Muscle layer of duodenum (tissue), 2 donors: Measurements from ENCODE around the gene VPS26C.

Experiments used
- H3K27ac ChIP-seq: one replicate; pipeline ENCODE4 v1.7.0; 2013; ENCODE audit warnings: mild to moderate bottlenecking, low read length
- H3K27me3 ChIP-seq: one replicate; pipeline ENCODE4 v1.7.0; 2013; ENCODE audit warnings: low read depth, mild to moderate bottlenecking, control low read depth, low read length
- H3K36me3 ChIP-seq, 2 donors: one replicate each; pipeline ENCODE4 v1.7.0; 2013; ENCODE audit warnings: low read length in 2 of 2, control low read depth in 1 of 2, mild to moderate bottlenecking in 1 of 2; ENCODE audit not compliant: insufficient read depth in 2 of 2, control insufficient read depth in 1 of 2
- H3K4me1 ChIP-seq, 2 donors: one replicate each; pipeline ENCODE4 v1.7.0; 2013; ENCODE audit warnings: low read length in 2 of 2, mild to moderate bottlenecking in 2 of 2, control low read depth in 1 of 2, moderate library complexity in 1 of 2; ENCODE audit not compliant: insufficient read depth in 2 of 2, control insufficient read depth in 1 of 2
- H3K4me3 ChIP-seq, 2 donors: one replicate each; pipeline ENCODE4 v1.7.0; 2013; ENCODE audit warnings: low read length in 2 of 2, low read depth in 1 of 2, mild to moderate bottlenecking in 1 of 2
- H3K9me3 ChIP-seq, 2 donors: one replicate each; pipeline ENCODE4 v1.7.0; 2013; ENCODE audit warnings: low read length in 2 of 2, control low read depth in 1 of 2, mild to moderate bottlenecking in 1 of 2; ENCODE audit not compliant: control insufficient read depth in 1 of 2
- donor health status: healthy.

The VPS26C gene

GRCh38 chr21:37263827-37264600 is 3.1 kb downstream of the VPS26C start:
- Histone ChIP-seq H3K4me1 (peaks cover 2 to 15% of the 10 kb centered on the region in 2 donors), H3K27me3 (no peaks in the 10 kb centered on the region), H3K36me3 (no peaks in the 10 kb centered on the region), H3K9me3 (no peaks in the 10 kb centered on the region), H3K4me3 (no peak overlapping the region), H3K27ac (no peak overlapping the region)

GRCh38 chr21:37259426-37259825 is 7.7 kb downstream of the VPS26C start:
- H3K27ac ChIP-seq = no peak overlapping the region
- no peaks in the 10 kb centered on the region for H3K36me3 ChIP-seq
- peaks cover 7 to 17% of the 10 kb centered on the region in 2 donors for H3K4me1 ChIP-seq
- H3K9me3 ChIP-seq = no peaks in the 10 kb centered on the region
- no peak overlapping the region for H3K4me3 ChIP-seq
- H3K27me3 ChIP-seq = no peaks in the 10 kb centered on the region

- no peaks in the 10 kb centered on the region for H3K36me3 ChIP-seq
- peaks cover 7 to 17% of the 10 kb centered on the region in 2 donors for H3K4me1 ChIP-seq
- H3K27ac ChIP-seq = peak overlapping the region; percentile 82
- H3K9me3 ChIP-seq = no peaks in the 10 kb centered on the region
- peak overlapping the region; percentile 83 to 86 for H3K4me3 ChIP-seq
- H3K27me3 ChIP-seq = no peaks in the 10 kb centered on the region
Measured at GRCh38 chr21:37257967-37258877, 8.9 kb downstream of the VPS26C start.

- Histone ChIP-seq H3K27ac (peak overlapping the region; percentile 82), H3K27me3 (no peaks in the 10 kb centered on the region), H3K4me3 (peak overlapping the region; percentile 83 to 86), H3K4me1 (peaks cover 7 to 17% of the 10 kb centered on the region in 2 donors), H3K36me3 (no peaks in the 10 kb centered on the region), H3K9me3 (no peaks in the 10 kb centered on the region)
Measured at GRCh38 chr21:37257511-37257966, 9.6 kb downstream of the VPS26C start.

- peaks cover 4 to 20% of the 10 kb centered on the region in 2 donors for H3K4me1 ChIP-seq
- no peak overlapping the region for H3K27ac ChIP-seq
- H3K27me3 ChIP-seq = no peaks in the 10 kb centered on the region
- no peaks in the 10 kb centered on the region for H3K9me3 ChIP-seq
- H3K36me3 ChIP-seq = no peaks in the 10 kb centered on the region
- no peak overlapping the region for H3K4me3 ChIP-seq
Measured at GRCh38 chr21:37253991-37254390, 13.1 kb downstream of the VPS26C start.

- no peaks in the 10 kb centered on the region for H3K36me3 ChIP-seq
Measured at GRCh38 chr21:37251294-37251634, 15.9 kb downstream of the VPS26C start.

GRCh38 chr21:37249112-37249904 is 17.8 kb downstream of the VPS26C start:
- peaks cover 0 to 6% of the 10 kb centered on the region in 2 donors for H3K4me1 ChIP-seq

More at GRCh38 chr21:37251294-37251634, 15.9 kb downstream of the VPS26C start:
- H3K4me1 ChIP-seq = peaks cover 0 to 6% of the 10 kb centered on the region in 2 donors
- no peaks in the 10 kb centered on the region for H3K9me3 ChIP-seq
- H3K27ac ChIP-seq = no peak overlapping the region
- H3K4me3 ChIP-seq = no peak overlapping the region
- no peaks in the 10 kb centered on the region for H3K27me3 ChIP-seq

GRCh38 chr21:37248298-37248697 is 18.8 kb downstream of the VPS26C start:
- H3K36me3 ChIP-seq = no peaks in the 10 kb centered on the region
- H3K4me3 ChIP-seq = no peak overlapping the region
- H3K27ac ChIP-seq = no peak overlapping the region
- peaks cover 0 to 6% of the 10 kb centered on the region in 2 donors for H3K4me1 ChIP-seq
- H3K27me3 ChIP-seq = no peaks in the 10 kb centered on the region
- H3K9me3 ChIP-seq = no peaks in the 10 kb centered on the region

More at GRCh38 chr21:37249112-37249904, 17.8 kb downstream of the VPS26C start:
- H3K27me3 ChIP-seq = no peaks in the 10 kb centered on the region
- no peaks in the 10 kb centered on the region for H3K36me3 ChIP-seq
- no peaks in the 10 kb centered on the region for H3K9me3 ChIP-seq
- no peak overlapping the region for H3K4me3 ChIP-seq
- no peak overlapping the region for H3K27ac ChIP-seq

GRCh38 chr21:37245151-37245550 is 22.0 kb downstream of the VPS26C start:
- H3K36me3 ChIP-seq = peaks cover 0 to 10% of the 10 kb centered on the region in 2 donors
- H3K27ac ChIP-seq = no peak overlapping the region
- H3K4me3 ChIP-seq = no peak overlapping the region
- peaks cover 0 to 6% of the 10 kb centered on the region in 2 donors for H3K4me1 ChIP-seq
- H3K9me3 ChIP-seq = no peaks in the 10 kb centered on the region
- H3K27me3 ChIP-seq = no peaks in the 10 kb centered on the region

GRCh38 chr21:37244501-37245095 is 22.5 kb downstream of the VPS26C start:
- no peaks in the 10 kb centered on the region for H3K9me3 ChIP-seq
- peaks cover 0 to 6% of the 10 kb centered on the region in 2 donors for H3K4me1 ChIP-seq
- no peaks in the 10 kb centered on the region for H3K27me3 ChIP-seq
- H3K4me3 ChIP-seq = no peak overlapping the region
- peaks cover 0 to 10% of the 10 kb centered on the region in 2 donors for H3K36me3 ChIP-seq
- no peak overlapping the region for H3K27ac ChIP-seq
